Stimulated activated CD4-positive, alpha-beta T cell treated with anti-CD3 and anti-CD28 coated beads, Interleukin-1b, Interleukin-23, amount 100 ng/mL, for 4 hours (primary cell): ENCODE measurements around the gene ERAS.
A peak's percentile ranks its signal among the peaks of the same experiment; 100 is the strongest.
"Not testable (repeated sequence)": the region's sequence is repeated elsewhere in the genome, so short reads cannot be mapped to it uniquely, and the experiment has no call there.

Experiments
- DNase-seq, 2 donors: peaks; one replicate each; pipeline ENCODE4 v3.0.0-alpha.2; 2020; ENCODE audit warnings: low read depth in 2 of 2

The ERAS gene

DNA sequence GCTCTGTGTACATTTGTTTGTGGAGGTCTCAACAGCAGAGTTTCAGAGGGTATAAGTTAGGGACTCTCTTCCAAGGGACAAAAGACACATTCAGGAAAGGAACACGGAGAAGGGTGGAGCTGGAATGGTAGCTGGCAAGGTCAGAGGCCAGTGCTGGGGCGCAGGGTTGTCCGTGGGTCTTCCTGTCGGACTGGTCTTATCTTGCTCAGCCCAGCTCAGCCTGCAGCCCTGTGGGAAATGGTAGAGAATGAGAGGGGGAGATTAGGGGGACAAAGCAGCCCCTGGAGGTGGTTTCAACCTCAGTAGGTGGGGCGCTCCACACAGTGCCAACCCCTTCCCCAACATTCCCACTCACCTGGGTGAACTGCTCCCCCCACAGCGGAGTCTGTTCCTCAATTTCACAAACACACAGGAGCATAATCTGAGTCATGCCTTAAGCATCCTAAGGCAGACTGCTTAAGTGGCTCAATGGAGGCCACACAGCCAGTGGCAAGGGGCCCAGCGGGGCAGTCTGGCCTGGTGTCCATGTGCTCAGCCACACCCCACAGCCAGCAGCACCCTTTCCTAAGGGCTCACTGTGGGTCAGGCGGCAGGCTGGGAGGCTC lies 31.3 kb upstream of the ERAS start:
- DNase-seq = no peak

DNA sequence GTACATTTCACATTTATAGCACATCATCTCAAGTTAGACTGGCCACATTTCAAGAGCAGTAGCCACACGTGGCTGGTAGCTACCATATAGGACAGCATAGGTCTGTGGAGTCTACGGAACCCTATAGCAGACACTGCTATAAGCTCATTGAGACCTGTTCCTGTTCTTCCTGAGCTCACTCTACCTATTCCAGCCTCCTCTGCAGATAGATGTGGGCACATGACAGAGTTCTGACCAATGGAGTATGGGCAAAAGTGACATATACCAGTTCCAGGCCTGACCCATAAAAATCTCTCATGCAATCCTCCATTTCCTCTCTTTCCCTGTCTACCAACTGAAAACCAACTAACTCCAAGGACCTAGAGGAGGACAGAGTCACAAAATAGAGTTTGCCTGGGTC lies 28.0 kb upstream of the ERAS start:
- DNase-seq = no peak

DNA sequence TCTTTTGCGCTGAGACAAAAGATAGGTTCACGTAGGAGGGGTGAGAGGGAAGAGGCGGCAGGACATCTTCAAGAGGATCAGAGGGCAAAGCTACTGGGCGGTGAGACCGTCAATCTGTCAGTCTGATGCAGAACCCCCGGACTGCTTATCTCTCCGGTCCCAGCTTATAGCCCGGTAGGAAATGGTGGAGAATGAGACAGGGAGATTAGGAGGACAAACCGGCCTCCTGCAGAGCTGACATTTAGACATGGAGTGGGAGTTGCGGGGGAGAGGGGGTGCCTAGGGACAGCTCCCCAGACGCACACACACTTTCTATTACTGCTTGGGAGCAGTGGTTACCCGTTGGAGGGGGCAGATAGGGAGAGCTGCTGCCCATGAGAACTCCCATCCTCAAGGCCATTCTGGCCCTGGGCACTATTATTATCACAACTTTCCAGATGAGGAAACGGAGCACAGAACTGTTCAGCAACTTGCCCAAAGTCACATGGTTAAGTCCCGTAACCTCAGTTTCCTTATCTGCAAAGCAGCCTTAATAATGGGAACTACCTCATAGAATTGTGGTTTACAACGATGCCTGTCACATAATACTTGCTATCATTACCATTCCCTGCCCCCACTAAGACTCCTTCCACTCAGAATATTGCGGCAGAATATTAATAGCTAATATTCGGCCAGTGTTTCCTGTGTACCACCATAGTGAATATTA lies 25.6 kb upstream of the ERAS start:
- no peak for DNase-seq

DNA sequence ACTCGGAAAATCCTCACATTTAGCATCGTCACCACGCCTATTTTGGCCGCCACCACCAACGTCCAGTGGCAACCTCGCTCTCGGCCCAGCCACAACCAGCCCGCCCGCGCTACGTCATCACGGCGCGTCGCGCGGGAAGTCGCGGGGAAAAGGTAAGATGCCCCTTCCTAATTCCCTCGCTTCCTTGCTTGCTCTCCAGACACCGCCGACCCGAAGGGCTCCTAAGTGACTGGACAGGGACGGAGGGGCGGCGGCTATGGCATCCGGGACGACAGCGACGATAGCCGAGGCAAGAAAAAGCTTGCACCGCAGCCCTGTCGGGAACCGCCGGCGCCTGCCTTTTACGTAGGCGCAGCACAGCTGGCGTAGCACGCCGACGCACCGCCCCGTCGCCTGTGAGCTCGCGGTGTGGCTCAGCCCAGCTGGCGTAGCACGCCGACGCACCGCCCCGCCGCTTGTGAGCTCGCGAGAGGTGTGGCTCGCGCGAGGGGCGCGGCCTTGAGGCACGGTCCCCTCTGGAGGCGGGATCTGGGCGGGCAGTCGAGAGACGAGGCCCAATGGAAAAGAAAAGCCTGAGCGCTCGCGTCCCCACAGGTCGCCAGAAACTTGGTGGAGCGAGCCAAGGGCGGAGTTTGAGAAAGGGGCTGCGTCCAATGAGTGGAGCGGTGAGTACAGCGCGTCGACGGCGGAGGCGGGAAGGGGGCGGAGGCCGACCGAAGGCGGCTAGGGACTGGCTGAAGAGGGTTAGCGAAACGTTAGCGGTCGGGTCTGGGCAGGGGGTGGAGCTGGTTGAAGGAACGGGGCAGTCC lies 24.8 kb upstream of the ERAS start, which contains the start of gene HDAC6:
Gene HDAC6, plus strand, starts transcription at position 788 of the 809 bp plus-strand sequence. CDS start 626 bp downstream, outside the sequence.
- peak; percentile 85 to 88 for DNase-seq

DNA sequence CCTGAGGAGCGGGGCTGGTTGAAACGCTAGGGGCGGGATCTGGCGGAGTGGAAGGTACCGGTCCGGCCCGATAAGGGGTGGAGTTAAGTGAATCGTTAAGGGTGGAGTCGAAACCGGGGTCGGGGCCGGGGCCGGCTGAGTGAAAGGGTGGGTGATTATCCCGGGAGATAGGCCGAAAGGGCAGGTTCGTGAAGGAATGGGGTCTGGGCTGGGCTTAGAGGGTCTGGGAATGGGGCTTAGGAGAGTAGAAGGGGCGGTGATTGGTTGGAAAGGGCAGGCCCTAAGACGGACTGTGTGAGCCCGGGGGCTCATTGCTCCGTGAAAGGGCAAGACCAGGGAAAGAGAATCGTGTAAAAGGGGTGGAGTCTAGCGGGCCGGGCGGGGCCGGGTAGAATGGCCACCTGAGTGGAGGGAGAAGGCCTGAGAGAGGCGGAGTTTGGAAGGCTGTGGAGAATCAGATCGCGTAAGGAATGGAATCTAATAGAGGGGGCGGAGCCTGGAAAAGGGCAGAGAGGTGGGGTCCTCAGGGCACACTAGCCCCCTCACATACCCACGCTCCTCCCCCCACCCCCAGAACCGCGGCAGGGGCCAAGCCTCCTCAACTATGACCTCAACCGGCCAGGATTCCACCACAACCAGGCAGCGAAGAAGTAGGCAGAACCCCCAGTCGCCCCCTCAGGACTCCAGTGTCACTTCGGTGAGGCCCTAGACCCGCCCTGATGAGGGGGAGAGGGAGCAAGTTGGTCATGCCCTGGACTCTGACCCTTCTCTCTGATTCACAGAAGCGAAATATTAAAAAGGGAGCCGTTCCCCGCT lies 24.0 kb upstream of the ERAS start:
- peak in 1 of 2 donors; percentile 52 for DNase-seq

DNA sequence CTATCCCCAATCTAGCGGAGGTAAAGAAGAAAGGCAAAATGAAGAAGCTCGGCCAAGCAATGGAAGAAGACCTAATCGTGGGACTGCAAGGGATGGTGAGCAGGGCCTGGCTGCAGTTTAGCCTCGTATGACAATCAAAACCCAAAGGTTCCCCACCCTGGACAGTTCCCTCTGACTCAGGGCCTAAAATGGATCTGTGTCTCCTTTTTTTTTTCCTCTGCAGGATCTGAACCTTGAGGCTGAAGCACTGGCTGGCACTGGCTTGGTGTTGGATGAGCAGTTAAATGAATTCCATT lies 23.5 kb upstream of the ERAS start:
- DNase-seq = no peak

DNA sequence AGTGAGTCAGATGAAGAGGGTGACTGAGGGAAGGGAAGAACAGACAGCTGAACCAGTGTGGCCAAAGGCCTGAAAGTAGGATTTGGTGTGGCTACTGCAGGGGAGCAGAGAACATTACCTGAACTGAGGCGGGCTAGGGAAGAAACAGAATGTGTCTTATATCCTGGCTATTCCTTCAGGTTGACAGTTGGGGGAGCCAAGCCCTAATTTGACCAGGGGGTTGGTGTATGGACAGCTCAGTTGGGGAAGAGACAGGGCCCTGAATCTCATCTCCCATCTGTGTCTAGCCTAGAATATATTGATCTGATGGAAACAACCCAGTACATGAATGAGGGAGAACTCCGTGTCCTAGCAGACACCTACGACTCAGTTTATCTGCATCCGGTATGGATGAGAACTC lies 20.2 kb upstream of the ERAS start:
- no peak for DNase-seq

DNA sequence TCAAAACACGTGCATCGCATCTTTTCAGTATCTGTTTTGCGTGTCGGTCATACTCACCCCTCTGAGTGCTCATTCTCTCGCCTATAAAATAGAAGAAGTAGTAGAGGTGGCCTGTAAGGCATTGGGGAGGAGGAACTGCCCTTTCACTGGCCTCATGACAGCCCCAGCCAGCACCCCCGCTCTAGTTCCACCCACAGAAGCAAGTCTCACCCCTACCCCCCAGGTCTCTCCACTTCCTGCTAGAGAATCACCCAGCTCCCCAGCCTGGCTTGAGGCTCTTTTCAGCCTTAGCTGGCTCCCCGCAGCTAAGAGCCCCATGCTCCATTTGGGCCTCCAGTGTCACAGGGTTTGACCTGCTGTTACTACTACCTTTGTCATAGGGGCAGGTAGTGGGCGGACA lies 12.7 kb upstream of the ERAS start:
- no peak for DNase-seq

DNA sequence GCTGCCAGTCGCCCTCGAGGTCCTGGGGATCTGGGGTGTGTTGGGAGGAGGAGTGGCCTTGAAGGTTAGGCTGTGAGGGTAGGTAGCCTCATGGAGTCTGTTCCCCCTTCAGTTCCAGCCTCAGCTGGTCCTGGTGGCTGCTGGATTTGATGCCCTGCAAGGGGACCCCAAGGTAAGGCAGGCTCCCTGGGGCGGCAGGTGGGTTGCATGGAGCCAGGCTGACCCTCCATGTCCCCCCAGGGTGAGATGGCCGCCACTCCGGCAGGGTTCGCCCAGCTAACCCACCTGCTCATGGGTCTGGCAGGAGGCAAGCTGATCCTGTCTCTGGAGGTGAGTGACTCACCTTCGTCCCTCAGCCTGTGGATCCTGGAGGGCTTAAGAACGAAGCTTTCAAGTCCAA lies 11.6 kb upstream of the ERAS start:
- no peak for DNase-seq

DNA sequence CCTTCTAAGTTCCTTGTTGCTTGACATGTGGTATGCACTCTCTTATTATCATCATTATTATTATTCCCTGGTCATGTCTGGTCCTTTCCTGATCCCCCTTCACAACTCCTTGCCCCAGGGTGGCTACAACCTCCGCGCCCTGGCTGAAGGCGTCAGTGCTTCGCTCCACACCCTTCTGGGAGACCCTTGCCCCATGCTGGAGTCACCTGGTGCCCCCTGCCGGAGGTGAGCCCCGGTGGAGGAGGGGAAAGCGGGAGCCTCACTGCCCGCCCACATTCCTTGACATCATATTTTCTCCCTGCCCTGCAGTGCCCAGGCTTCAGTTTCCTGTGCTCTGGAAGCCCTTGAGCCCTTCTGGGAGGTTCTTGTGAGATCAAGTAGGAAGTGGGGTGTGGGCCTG lies 11.0 kb upstream of the ERAS start:
- DNase-seq = no peak

DNA sequence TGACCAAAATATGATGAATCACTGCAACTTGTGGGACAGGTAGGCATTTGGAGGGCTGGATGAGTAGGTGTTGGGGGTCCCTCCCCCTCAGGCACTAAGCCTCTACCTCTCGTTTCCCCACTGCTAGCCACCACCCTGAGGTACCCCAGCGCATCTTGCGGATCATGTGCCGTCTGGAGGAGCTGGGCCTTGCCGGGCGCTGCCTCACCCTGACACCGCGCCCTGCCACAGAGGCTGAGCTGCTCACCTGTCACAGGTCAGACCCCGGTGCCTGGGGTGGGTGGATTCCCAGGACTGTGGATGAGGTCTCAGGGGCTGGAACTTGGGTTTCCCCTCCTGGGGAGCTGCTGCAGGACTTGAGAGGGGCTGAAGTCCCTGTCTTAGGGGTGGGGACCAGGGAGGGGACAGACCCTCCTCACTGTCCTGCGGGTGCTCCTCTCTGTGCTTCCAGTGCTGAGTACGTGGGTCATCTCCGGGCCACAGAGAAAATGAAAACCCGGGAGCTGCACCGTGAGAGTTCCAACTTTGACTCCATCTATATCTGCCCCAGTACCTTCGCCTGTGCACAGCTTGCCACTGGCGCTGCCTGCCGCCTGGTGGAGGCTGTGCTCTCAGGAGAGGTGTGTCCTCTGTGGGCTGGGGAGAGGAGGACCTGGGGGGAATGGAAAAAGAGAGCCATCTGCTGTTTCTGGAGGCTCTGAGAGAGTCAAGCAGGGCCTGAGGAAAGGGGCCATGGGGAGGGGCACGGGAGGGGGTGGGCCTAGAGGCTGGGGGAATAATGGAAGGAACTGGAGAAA lies 10.1 kb upstream of the ERAS start:
- DNase-seq = no peak

DNA sequence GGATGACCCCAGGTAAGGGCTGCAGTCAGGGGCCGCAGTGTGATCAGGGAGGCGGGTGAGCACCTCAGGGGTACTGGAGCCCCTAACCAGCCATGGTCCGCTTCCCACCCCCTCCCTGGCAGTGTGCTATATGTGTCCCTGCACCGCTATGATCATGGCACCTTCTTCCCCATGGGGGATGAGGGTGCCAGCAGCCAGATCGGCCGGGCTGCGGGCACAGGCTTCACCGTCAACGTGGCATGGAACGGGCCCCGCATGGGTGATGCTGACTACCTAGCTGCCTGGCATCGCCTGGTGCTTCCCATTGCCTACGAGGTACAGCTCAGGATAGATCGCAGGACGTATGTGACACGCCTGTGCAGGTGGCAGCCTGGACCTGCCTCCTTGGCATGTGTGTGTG lies 8.2 kb upstream of the ERAS start:
- no peak for DNase-seq

DNA sequence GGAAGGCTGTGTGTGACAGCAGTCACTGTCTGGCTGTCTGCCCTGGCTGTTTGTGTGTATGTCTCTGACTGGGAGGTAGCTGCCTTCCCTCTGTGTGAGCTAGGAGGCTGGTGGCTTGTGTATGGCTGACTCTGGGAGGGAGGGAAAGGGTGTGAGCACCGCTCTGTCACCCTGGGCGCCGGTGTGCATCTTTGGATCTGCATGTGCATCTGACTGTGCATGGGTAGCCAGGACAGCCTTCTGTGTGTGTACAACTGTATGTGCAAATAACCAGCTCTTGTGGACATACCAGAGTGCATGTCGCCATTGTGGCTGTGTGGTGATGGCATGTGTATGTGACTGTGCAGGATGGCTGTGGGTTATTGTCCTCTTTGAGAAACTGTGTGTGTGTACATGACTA lies 7.4 kb upstream of the ERAS start:
- no peak for DNase-seq

DNA sequence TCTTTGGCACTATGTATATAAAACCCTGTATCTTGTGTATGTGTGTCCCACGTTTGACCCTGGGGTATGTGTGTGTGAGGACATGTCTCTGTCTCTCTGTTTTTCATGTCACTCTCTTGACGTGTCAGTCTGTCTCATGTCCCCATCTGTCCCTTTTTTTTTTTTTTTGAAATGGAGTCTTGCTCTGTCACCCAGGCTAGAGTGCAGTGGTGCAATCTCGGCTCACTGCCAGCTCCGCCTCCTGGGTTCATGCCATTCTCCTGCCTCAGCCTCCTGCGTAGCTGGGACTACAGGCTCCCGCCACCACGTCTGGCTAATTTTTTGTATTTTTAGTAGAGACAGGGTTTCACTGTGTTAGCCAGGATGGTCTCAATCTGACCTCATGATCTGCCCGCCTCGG lies 6.9 kb upstream of the ERAS start:
- not testable (repeated sequence) for DNase-seq

DNA sequence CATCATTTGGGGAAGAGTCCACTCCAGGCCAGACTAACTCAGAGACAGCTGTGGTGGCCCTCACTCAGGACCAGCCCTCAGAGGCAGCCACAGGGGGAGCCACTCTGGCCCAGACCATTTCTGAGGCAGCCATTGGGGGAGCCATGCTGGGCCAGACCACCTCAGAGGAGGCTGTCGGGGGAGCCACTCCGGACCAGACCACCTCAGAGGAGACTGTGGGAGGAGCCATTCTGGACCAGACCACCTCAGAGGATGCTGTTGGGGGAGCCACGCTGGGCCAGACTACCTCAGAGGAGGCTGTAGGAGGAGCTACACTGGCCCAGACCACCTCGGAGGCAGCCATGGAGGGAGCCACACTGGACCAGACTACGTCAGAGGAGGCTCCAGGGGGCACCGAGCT lies 3.3 kb upstream of the ERAS start:
- DNase-seq = no peak

DNA sequence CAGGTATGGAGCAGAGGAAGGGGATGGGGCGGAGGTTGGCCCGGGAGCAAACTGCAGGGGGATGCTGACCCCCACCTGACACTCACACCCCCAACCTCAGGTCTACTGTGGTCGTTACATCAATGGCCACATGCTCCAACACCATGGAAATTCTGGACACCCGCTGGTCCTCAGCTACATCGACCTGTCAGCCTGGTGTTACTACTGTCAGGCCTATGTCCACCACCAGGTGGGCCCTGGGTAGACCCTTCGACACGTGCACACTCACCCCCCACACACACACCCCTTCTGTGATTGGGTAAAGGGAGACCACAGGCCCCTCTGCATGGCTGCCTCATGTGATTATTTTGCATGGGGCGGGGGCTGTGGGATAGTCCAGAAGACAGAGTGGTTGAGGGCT lies 2.2 kb upstream of the ERAS start:
- DNase-seq = no peak

DNA sequence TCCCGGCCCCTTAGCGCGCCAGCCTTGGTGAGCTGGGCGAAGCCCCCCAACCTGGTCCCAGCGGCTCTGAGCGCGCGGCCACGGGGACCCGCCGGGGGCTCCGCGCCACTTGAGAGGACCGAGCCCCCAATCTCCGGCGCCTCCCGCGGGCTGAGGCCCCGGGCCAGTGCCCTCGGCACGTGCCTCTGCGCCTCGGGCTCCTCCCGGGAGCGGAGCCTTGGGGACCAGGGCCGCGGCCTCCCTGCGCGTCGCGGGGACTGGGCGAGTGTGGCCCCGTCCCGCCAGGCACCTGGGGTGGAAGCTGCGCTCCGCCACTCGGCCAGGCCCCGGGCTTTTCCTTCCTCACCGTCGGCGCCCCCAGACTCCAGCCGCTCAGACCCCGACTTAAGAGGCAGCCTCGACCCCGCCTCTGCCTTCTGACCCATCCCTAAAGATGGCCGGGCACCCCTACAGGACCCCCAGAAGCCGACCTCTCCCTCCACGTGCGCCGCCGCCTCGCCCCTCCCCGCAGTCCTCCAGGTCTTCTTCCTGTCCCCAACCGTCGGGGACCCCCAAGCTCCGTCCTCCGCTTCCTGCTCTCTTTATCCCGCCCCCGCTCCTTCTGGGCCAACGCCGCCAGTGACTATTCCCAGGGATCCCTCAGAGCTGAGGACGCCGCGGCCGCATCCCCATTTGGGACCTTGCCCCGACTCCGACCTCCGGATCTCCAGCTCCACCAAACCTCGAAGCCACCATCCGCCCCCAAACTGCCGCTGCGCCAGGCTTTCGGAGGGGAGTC lies 752 bp downstream of the ERAS start:
- DNase-seq = no peak

DNA sequence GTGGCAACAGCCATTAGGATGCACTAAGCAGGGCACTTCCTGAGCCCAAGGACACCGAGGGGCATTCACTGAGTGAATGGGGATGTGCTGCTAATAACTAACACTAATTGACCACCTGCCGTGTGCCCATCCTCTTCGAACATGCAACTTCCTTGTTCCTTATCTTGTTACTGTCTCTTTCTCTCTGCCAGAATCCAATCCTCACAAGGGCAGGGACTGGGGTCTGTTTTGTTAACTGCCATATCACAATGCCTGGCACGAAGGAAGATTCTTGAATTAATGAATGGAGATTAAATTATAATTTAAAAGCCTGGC lies 1.3 kb downstream of the ERAS start:
- DNase-seq = no peak

DNA sequence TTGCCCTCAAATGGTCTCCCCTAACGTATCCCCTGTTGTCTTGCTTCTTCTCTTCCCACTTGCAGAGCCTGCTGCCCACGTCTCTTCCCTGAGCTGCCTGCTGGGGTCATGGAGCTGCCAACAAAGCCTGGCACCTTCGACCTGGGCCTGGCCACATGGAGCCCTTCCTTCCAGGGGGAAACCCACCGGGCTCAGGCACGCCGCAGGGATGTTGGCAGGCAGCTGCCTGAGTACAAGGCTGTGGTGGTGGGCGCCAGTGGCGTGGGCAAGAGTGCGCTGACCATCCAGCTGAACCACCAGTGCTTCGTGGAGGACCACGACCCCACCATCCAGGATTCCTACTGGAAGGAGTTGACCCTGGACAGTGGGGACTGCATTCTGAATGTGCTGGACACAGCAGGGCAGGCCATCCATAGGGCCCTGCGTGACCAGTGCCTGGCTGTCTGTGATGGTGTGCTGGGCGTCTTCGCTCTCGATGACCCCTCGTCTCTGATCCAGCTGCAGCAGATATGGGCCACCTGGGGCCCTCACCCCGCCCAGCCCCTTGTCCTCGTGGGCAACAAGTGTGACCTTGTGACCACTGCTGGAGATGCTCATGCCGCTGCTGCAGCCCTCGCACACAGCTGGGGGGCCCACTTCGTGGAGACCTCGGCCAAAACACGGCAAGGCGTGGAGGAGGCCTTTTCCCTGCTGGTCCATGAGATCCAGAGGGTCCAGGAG lies 2.9 kb downstream of the ERAS start:
- DNase-seq = no peak
